Placental pericyte (primary cell): ENCODE results near the gene SOX8. TPM values are rescaled to one million over a fixed set of nuclear protein-coding genes. Genes with fewer than 3 reads are reported as not detected.

Source experiments
- total RNA-seq: library from RNA; depleted of rRNA; stranded (reverse); fragments of >200 nt; gene quantifications from 2 replicates; pipeline ENCODE4 v1.2.3, GENCODE V29; 2012

SOX8 gene
- under 0.01 and 0.14 TPM in 2 replicates for total RNA-seq

GRCh38 chr16:981695-982144 is at the start of gene SOX8:
SOX8 (plus strand) TSS chr16:981770; CDS start chr16:981923, 153 bp downstream.

DNA sequence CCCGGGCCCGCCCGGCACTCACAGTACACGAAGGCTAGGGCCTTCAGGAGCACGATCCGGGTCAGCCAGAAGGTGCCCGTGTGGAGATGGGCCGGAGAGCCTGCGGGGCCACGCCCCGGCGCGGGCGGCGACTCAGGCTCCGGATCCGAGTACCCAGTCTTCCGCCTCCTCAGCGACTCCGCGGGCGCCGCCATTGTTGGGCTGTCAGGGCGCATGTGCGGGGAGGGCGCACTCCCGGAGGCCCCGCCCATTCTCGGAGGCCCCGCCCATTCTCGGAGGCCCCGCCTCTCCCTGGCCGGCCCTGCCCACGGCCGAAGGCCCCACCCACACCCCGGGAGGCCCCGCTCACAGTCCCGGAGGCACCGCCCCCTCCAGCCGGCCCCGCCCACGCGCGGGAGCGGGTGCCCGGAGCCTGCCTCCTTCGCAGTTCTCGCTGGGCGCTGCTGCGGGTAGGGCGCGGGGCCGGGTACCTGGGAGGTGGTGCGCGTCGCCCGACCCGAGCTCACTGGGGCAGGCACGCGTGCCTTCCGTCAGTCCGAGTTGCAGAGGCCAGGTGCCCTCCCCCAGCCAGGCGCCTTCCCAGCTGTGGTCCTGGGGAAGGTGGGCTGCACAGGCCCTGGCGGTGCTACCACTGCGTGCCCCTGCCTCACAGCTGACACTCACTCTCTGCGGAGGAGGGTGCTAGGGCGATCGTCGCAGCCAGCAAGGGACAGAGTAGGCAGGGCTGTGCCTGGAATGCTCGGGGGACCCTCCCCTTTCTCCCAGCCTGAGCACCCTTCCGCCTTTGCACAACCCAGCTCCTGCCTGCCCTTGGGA is 10.6 kb upstream of the SOX8 start, which contains the start of gene LMF1:
Gene LMF1, minus strand, starts transcription at position 219 of the 816 bp plus-strand sequence. Its CDS starts 4 bp downstream, at position 215.

Other genes starting within 250 kb of the SOX8 start
- gene CIAO3, start 240.8 kb upstream of the SOX8 start, total RNA-seq: 25.2 and 40.8 TPM in 2 replicates
- not detected in 2 replicates for gene MSLN, start 221.0 kb upstream of the SOX8 start, total RNA-seq
- gene RPUSD1, start 193.4 kb upstream of the SOX8 start, total RNA-seq: 33.3 and 54.4 TPM in 2 replicates
- 2.2 and 36.9 TPM in 2 replicates for gene CHTF18, start 193.2 kb upstream of the SOX8 start, total RNA-seq
- gene GNG13, start 181.0 kb upstream of the SOX8 start, total RNA-seq: not detected in 2 replicates
- 17.9 and 20.8 TPM in 2 replicates for gene LMF1, start 10.8 kb upstream of the SOX8 start, total RNA-seq
- gene SSTR5, start 91.0 kb downstream of the SOX8 start, total RNA-seq: not detected in 2 replicates
- not detected in 2 replicates for gene C1QTNF8, start 114.5 kb downstream of the SOX8 start, total RNA-seq
- 0.66 and 2.4 TPM in 2 replicates for gene CACNA1H, start 171.3 kb downstream of the SOX8 start, total RNA-seq
- not detected in 2 replicates for gene TPSG1, start 243.5 kb downstream of the SOX8 start, total RNA-seq
- gene TPSB2, start 248.4 kb downstream of the SOX8 start, total RNA-seq: not detected in 2 replicates